Measurements from ENCODE around the gene MLX. TPM values are rescaled to one million over a fixed set of nuclear protein-coding genes. Genes with fewer than 3 reads are reported as not detected.

MLX gene
- total and polyA plus RNA-seq, 2 of the 8 experiments (the other 6 are each of a cell fraction or from before 2014, with no cell fraction given) = 27.0 to 27.5 TPM

GRCh38 chr17:42537156-42537805 lies 29.6 kb upstream of the MLX start:
- Histone ChIP-seq H3K4me1 (replicated peaks in 1 of 4; ENCODE audit: control insufficient read depth in 3 of 4, insufficient read depth in 4 of 4, low read length in 3 of 4) (peaks cover 0 to 15% (median 13%) of the 10 kb centered on the region in 4 experiments; a peak in 6 of 7 replicates), H3K79me1 (ENCODE audit: low read depth, low read length) (no peaks in the 10 kb centered on the region; the same call in 1 of the 2 replicates), H3K18ac (ENCODE audit: extremely low read depth, low read length) (no peak overlapping the region), H3K4ac (replicated peaks; ENCODE audit: insufficient read length, low read depth, low read length) (peak overlapping the region; percentile 92), H3K56ac (replicated peaks; ENCODE audit: insufficient read length, low read depth, low read length) (peak overlapping the region; percentile 34), H2BK15ac (ENCODE audit: low read length) (no peak overlapping the region), H2BK20ac (ENCODE audit: low read length) (no peak overlapping the region), H2BK120ac (replicated peaks; ENCODE audit: low read depth, low read length) (no peak overlapping the region), H2AFZ (ENCODE audit: low read length) (no peak overlapping the region), H4K20me1 (replicated peaks in 1 of 2; ENCODE audit: control insufficient read depth in 1 of 2, insufficient read depth in 2 of 2, low read length in 2 of 2) (peaks cover 1 to 2% of the 10 kb centered on the region in 2 experiments), H2AK5ac (ENCODE audit: low read depth, low read length) (peak overlapping the region; percentile 45; the same call in 1 of the 2 replicates), H2BK5ac (ENCODE audit: low read depth, low read length) (peak overlapping the region; percentile 79), H3K79me2 (ENCODE audit: control insufficient read depth in 1 of 2, insufficient read depth in 2 of 2, low read length in 2 of 2) (no peaks in the 10 kb centered on the region), H3K23me2 (ENCODE audit: low read depth, low read length) (peaks cover 9% of the 10 kb centered on the region), H3K4me3 (ENCODE audit: extremely low read depth in 1 of 4, insufficient read depth in 2 of 4, low read depth in 3 of 4, low read length in 4 of 4) (peak overlapping the region; percentile 50 to 72 (median 62)), H4K91ac (replicated peaks; ENCODE audit: insufficient read length, low read length) (peak overlapping the region; percentile 25), H3K9me3 (ENCODE audit: insufficient read depth in 2 of 2, low read depth in 1 of 2, low read length in 1 of 2) (no peaks in the 10 kb centered on the region), H2BK12ac (ENCODE audit: low read depth, low read length) (0 out of 2 replicates have a peak overlapping the region, but pooled peaks have one; percentile 75), H3K36me3 (ENCODE audit: control insufficient read depth in 2 of 4, insufficient read depth in 4 of 4, low read length in 3 of 4) (peaks cover 0 to 9% (median 4%) of the 10 kb centered on the region in 4 experiments; a peak in 3 of 8 replicates), H3K27ac (ENCODE audit: low read depth, low read length) (no peak overlapping the region), H3K9ac (replicated peaks in 1 of 4; ENCODE audit: extremely low read depth in 1 of 4, low read depth in 3 of 4, low read length in 3 of 4) (peak overlapping the region in 3 of 4 experiments; percentile 56 to 71 (median 62); a peak in 4 of 7 replicates), H3K4me2 (ENCODE audit: insufficient read depth in 1 of 2, low read depth in 2 of 2, low read length in 2 of 2) (peak overlapping the region; percentile 94 to 95), H4K5ac (ENCODE audit: insufficient read length, low read depth, low read length) (peak overlapping the region; percentile 70), H3K14ac (ENCODE audit: insufficient read length) (no peak overlapping the region), H3K23ac (ENCODE audit: insufficient read length) (no peak overlapping the region), H3K27me3 (replicated peaks in 1 of 4; ENCODE audit: control insufficient read depth in 3 of 4, extremely low read depth in 1 of 4, insufficient read depth in 3 of 4, low read length in 3 of 4) (no peaks in the 10 kb centered on the region; a peak in 1 of 7 replicates), H4K8ac (ENCODE audit: extremely low read depth, insufficient read depth, low read length) (0 out of 2 replicates have a peak overlapping the region, but pooled peaks have one; percentile 87)
- WGBS, 2 experiments (ENCODE audit: extremely low coverage in 1 of 2, insufficient coverage in 1 of 2, insufficient read length in 1 of 2, insufficient replicate concordance in 2 of 2, low coverage in 1 of 2, low lambda C conversion rate in 2 of 2, missing lambda C conversion rate in 1 of 2) = 90% methylated on average over 28 of the region's 31 CpGs; no CpG with 5 or more reads in 1 of the 2 experiments
- ChIA-PET POLR2A (ENCODE audit: partially characterized antibody) (interaction anchor here (0.8 to 4.3 kb wide), 9 partner anchors 10 to 209 kb away, joined by 3 to 43 read pairs (median 8); partner anchors contain the start of genes CAVIN1 and COASY), CTCF (ENCODE audit: partially characterized antibody) (interaction anchor here (1.5 to 5.1 kb wide), 3 partner anchors 11 to 20 kb away, joined by 5 to 28 read pairs (median 10); no protein-coding TSS in a partner anchor)
- DNase-seq (ENCODE audit: low read depth in 1 of 2, low spot score in 2 of 2) = no peak
- no peak for FAIRE-seq
- no peak for TF ChIP-seq NRF1 (IDR thresholded peaks at IDR 0.05; ENCODE audit: low read depth, low read length)
- TF ChIP-seq HDAC2 (IDR thresholded peaks at IDR 0.05; ENCODE audit: borderline replicate concordance in 1 of 2, low read depth in 2 of 2, low read length in 2 of 2) = no peak
- no peak for TF ChIP-seq TCF12 (IDR thresholded peaks at IDR 0.05; ENCODE audit: low read depth, low read length)
- TF ChIP-seq JUN (IDR thresholded peaks at IDR 0.05; ENCODE audit: low read depth, low read length) = no peak
- TF ChIP-seq BACH1 (IDR thresholded peaks at IDR 0.05; ENCODE audit: low read length) = no peak
- TF ChIP-seq SIN3A (conservative IDR thresholded peaks at IDR 0.05 in 1 of 2, IDR thresholded peaks at IDR 0.05 in 1 of 2; ENCODE audit: low read depth in 1 of 2, low read length in 2 of 2) = no peak
- no peak for TF ChIP-seq BCL11A (IDR thresholded peaks at IDR 0.05; ENCODE audit: low read depth in 2 of 2, low read length in 2 of 2)
- no peak for TF ChIP-seq RAD21 (IDR thresholded peaks at IDR 0.05 in 1 of 2, conservative IDR thresholded peaks at IDR 0.05 in 1 of 2; ENCODE audit: low read depth in 2 of 2, low read length in 2 of 2)
